ENCODE results near the gene SEC14L1.
A peak's percentile ranks its signal among the peaks of the same experiment; 100 is the strongest.
"Not testable (repeated sequence)": the region's sequence is repeated elsewhere in the genome, so short reads cannot be mapped to it uniquely, and the experiment has no call there.

The SEC14L1 gene

GRCh38 chr17:77140878-77141767 is at the start of gene SEC14L1:
Gene SEC14L1, plus strand, starts transcription at chr17:77140969. Its CDS starts 2,628 bp downstream, at chr17:77143597.
- no peak for DNase-seq

GRCh38 chr17:77092025-77092424 is 48.7 kb upstream of the SEC14L1 start:
- no peak for DNase-seq

GRCh38 chr17:77095461-77095860 is 45.3 kb upstream of the SEC14L1 start:
- DNase-seq = no peak

- DNase-seq = no peak
Measured at GRCh38 chr17:77096570-77097214, 44.1 kb upstream of the SEC14L1 start.

GRCh38 chr17:77097631-77098180 is 43.1 kb upstream of the SEC14L1 start:
- no peak for DNase-seq

GRCh38 chr17:77098884-77099545 is 41.8 kb upstream of the SEC14L1 start:
- no peak for DNase-seq

- DNase-seq = no peak
Measured at GRCh38 chr17:77099997-77100396, 40.8 kb upstream of the SEC14L1 start.

- no peak for DNase-seq
Measured at GRCh38 chr17:77101521-77102410, 39.0 kb upstream of the SEC14L1 start.

- DNase-seq = not testable (repeated sequence)
Measured at GRCh38 chr17:77102411-77103134, 38.2 kb upstream of the SEC14L1 start.

GRCh38 chr17:77105706-77106105 is 35.1 kb upstream of the SEC14L1 start:
- no peak for DNase-seq

GRCh38 chr17:77106874-77107358 is 33.9 kb upstream of the SEC14L1 start:
- DNase-seq = peak; percentile 5

- DNase-seq = peak; percentile 60
Measured at GRCh38 chr17:77107506-77108433, 33.0 kb upstream of the SEC14L1 start.

GRCh38 chr17:77109159-77109759 is 31.5 kb upstream of the SEC14L1 start:
- DNase-seq = no peak

GRCh38 chr17:77109764-77110359 is 30.9 kb upstream of the SEC14L1 start:
- no peak for DNase-seq

GRCh38 chr17:77111165-77111933 is 29.4 kb upstream of the SEC14L1 start:
- DNase-seq = not testable (repeated sequence)

GRCh38 chr17:77111934-77112296 is 28.9 kb upstream of the SEC14L1 start:
- DNase-seq = no peak

GRCh38 chr17:77115510-77115909 is 25.3 kb upstream of the SEC14L1 start:
- DNase-seq = no peak

- no peak for DNase-seq
Measured at GRCh38 chr17:77115947-77116346, 24.8 kb upstream of the SEC14L1 start.

All from stimulated activated naive CD4-positive, alpha-beta T cell treated with Interleukin-2 at 50 U/mL for 16 hours (primary cell).